Heart left ventricle (tissue), 16 donors: ENCODE data around the gene HOXB4. TPM values are rescaled to one million over a fixed set of nuclear protein-coding genes. Genes with fewer than 3 reads are reported as not detected.

Experiments used
- ATAC-seq, 4 donors: fragments of 200-7000 bp; cut with Tn5 transposase; one replicate each; pipeline ENCODE4 v1.9.1; 2020 to 2022; ENCODE audit warnings: moderate library complexity in 4 of 4, mild to moderate bottlenecking in 3 of 4, moderate number of reproducible peaks in 1 of 4
- DNase-seq, 5 donors: peaks; one replicate each; pipeline ENCODE4 v3.0.0-alpha.2; 2020
- H3K27ac ChIP-seq, 12 donors: fragments of 200-600 bp; sonication (generic) in 4 of 12; one replicate each; pipeline versions ENCODE4 v1.5.0 to v1.8.0; 2016 to 2022; ENCODE audit warnings: mild to moderate bottlenecking in 2 of 12
- H3K27me3 ChIP-seq, 9 donors: fragments of 200-600 bp; sonication (generic) in 2 of 9; one replicate each; pipeline versions ENCODE4 v1.5.1 to v1.8.0; 2016 to 2022; ENCODE audit warnings: mild to moderate bottlenecking in 3 of 9
- H3K36me3 ChIP-seq, 9 donors: fragments of 200-600 bp; sonication (generic) in 2 of 9; one replicate each; pipeline versions ENCODE4 v1.5.0 to v1.8.0; 2018 to 2022; ENCODE audit warnings: mild to moderate bottlenecking in 2 of 9
- H3K4me1 ChIP-seq, 12 donors: fragments of 200-600 bp; sonication (generic) in 4 of 12; one replicate each; pipeline versions ENCODE4 v1.5.0 to v1.8.0; 2016 to 2022; ENCODE audit warnings: mild to moderate bottlenecking in 3 of 12
- H3K4me3 ChIP-seq, 12 donors: fragments of 200-600 bp; sonication (generic) in 4 of 12; one replicate each; pipeline versions ENCODE4 v1.5.0 to v1.8.0; 2017 to 2022; ENCODE audit warnings: mild to moderate bottlenecking in 9 of 12, moderate library complexity in 4 of 12
- H3K9me3 ChIP-seq, 12 donors: fragments of 200-600 bp; sonication (generic) in 4 of 12; one replicate each; pipeline versions ENCODE4 v1.5.0 to v1.8.0; 2016 to 2022; ENCODE audit warnings: mild to moderate bottlenecking in 1 of 12
- POLR2A ChIP-seq, 2 donors: fragments of 450-650 bp; IDR thresholded peaks; one replicate each; pipeline ENCODE4 v1.6.1; 2017; ENCODE audit warnings: antibody characterized with exemption in 2 of 2, mild to moderate bottlenecking in 2 of 2, moderate library complexity in 2 of 2
- WGBS, 4 donors: extraction: QIAGEN DNeasy Blood & Tissue Kit in 2 of 4; methylation state at CpG; one replicate each; pipeline versions ENCODE4 v1.1.5 to v1.1.7; 2013 to 2018; 5-methylcytosine and 5-hydroxymethylcytosine counted together
- intact Hi-C, 10 donors: fragments of 100-400 bp; cut with DNase I; formaldehyde crosslinking; loops; one replicate each; pipeline versions ENCODE4 v1.11.1 to v1.14.2; 2022
- polyA plus RNA-seq, 2 donors: library from polyadenylated mRNA; stranded (reverse); fragments of 200-250 nt; gene quantifications; one replicate each; pipeline ENCODE4 v1.2.3, GENCODE V29; 2013
- total RNA-seq, 9 donors: library from RNA; depleted of rRNA in 2 of 9; stranded (reverse); fragments of >200 nt in 2 of 9; fragmentation: NEBNext Ultra II Directional in 3 of 9; extraction: Animal tissue kit (Norgen Biotek cat#: 25700) in 3 of 9; gene quantifications; one replicate each; pipeline versions ENCODE4 v1.1.0 to v1.2.4, GENCODE V29; 2016 to 2023
- TF ChIP-seq, protein P1 (sequence below), 12 donors: fragments of 200-600 bp; sonication (generic) in 4 of 12; IDR thresholded peaks; one replicate each; pipeline versions ENCODE4 v1.5.0 to v1.8.0; 2018 to 2022; ENCODE audit warnings: antibody characterized with exemption in 12 of 12, mild to moderate bottlenecking in 5 of 12
- donor health status: ischemic (EF 13 %, LVEDD 7.1; RV severe dilation, severe dysfunction).
- donor health status: healthy with polysubstance abuse.
- donor health status: DM: no; HTN: yes; CAD: no.
- donor health status: DM: no; HTN: no; CAD: no.
- donor health status: ischemic (EF 25% LVEDD 6.9; RV normal size, moderate dysfunction).
- donor health status: ischemic (EF 25% LVEDD 5.7; RV mildly dilated, moderate dysfunction).
- donor health status: healthy.
- donor health status: DM: yes; HTN: yes; CAD: no.
- donor health status: ischemic (EF 35%, LVEDD 5.7; RV mildly dilated, moderate dysfunction).
- donor health status: nonischemic (EF 11% LVEDD 7.7; RV severe dilation, severe dysfunction).
- donor health status: DM: yes; HTN: yes; CAD: no.
- donor health status: PGD.
- donor health status: ischemic (EF 29% LVEDD 5.4; RV normal size, mild dysfunction).
- donor health status: nonischemic (EF 23%, LVEDD 6.1; RV moderate dilation, normal function).

The HOXB4 gene
- total and polyA plus RNA-seq, 11 donors = 0.27 to 2.8 (median 0.59) TPM; not detected in 1

DNA sequence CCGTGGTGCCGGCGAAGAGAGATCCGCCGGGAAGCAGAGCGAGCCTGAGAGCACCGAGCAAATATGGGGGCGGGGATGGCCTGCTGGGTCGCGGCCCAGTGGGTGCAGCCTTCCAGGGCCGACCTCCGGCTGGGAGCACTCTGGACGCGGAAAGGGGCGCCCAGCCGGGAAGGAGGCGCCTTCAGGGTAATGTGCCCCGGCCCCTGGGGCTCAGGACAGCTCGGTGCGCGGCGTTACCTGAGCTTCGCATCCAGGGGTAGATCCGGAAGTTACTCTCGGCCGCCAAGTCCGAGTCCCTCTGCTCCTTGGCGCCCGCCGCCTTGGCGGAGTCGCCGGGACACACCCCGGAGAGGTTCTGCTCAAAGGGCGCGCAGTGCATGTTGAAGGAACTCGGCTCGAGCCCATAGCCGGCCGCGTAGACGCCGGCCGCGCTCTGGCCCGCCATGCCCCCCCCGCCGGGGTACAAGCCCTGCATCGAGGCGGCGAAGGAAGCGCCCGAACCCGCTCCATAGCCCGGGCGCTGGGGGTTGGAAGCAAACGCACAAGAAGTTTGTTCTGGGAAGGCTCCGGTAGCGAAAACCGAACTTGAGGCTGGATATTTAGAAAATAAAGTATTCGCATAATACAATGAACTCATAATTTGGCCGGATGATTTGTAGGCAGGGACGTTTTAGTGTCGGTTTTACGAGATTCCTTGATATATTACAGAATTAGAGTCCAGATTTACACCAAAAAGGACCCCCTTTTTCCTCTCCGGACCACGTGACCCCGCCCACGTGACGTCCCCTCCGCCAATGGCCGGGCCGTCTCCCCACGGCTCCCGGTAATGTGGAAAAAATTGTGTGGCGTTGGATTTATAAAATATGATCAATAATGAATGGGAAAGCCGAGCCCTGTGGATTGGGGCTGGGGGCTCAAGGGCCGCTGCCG is 32.4 kb upstream of the HOXB4 start, which contains the start of gene HOXB7:
HOXB7 (minus strand) TSS at position 736 of the 930 bp plus-strand sequence; CDS start at position 637, 99 bp downstream.
- intact Hi-C loops = loop anchor here in 9 of 10 donors (10.0 kb wide), 5 partner anchors 276 to 586 kb away; no protein-coding TSS in a partner anchor
- Histone ChIP-seq H3K4me3 (peak within 1 kb of the TSS; percentile 2 to 67 (median 44)), H3K27ac (peak within 1 kb of the TSS in 4 of 12 donors; percentile 14 to 80 (median 27)), H3K27me3 (peaks cover 81 to 100% (median 98%) of the 10 kb centered on the region in 9 donors), H3K36me3 (no peaks in the 10 kb centered on the region), H3K4me1 (peaks cover 0 to 45% (median 18%) of the 10 kb centered on the region in 12 donors), H3K9me3 (peaks cover 0 to 3% (median 0%) of the 10 kb centered on the region in 12 donors)
- WGBS, 4 donors = 1 to 2% (median 2%) methylated on average over 50 to 79 of the region's 79 CpGs
- ATAC-seq (peak in 3 of 4 donors; percentile 23 to 40 (median 38)), DNase-seq (peak in 3 of 5 donors; percentile 32 to 68 (median 62))
- TF ChIP-seq, protein P1, sequence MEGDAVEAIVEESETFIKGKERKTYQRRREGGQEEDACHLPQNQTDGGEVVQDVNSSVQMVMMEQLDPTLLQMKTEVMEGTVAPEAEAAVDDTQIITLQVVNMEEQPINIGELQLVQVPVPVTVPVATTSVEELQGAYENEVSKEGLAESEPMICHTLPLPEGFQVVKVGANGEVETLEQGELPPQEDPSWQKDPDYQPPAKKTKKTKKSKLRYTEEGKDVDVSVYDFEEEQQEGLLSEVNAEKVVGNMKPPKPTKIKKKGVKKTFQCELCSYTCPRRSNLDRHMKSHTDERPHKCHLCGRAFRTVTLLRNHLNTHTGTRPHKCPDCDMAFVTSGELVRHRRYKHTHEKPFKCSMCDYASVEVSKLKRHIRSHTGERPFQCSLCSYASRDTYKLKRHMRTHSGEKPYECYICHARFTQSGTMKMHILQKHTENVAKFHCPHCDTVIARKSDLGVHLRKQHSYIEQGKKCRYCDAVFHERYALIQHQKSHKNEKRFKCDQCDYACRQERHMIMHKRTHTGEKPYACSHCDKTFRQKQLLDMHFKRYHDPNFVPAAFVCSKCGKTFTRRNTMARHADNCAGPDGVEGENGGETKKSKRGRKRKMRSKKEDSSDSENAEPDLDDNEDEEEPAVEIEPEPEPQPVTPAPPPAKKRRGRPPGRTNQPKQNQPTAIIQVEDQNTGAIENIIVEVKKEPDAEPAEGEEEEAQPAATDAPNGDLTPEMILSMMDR (IDR thresholded peaks at IDR 0.05) = no peak
- TF ChIP-seq POLR2A (IDR thresholded peaks at IDR 0.05) = no peak

DNA sequence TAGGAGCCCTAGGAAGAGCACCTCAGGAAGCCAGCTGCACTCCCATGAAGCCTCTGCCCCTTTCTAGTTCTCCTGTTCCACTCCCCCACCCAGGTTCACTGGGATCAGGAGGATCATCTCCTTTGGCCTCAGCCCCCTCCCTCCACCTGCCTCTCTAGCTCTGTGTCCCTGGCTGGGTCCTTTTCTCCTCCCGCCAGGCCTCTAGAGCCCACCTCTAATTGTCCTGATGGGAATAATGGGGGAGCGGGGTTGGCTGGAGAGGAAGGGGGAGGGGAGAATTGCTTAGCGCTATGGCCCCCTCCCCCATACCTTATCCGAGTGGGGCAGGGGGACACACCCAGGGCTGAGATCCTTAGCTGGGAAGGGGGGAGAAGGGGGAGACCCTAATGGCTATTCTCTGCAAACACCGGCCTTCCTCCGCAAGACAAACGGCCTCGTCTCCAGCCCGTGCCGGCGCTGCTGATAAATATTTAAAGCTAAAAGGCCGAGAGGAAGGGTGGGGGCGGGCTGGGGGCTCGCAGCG is 31.7 kb upstream of the HOXB4 start:
- Histone ChIP-seq H3K4me3 (peak overlapping the region in 11 of 12 donors; percentile 4 to 67 (median 44)), H3K36me3 (no peaks in the 10 kb centered on the region), H3K27me3 (peaks cover 83 to 100% (median 98%) of the 10 kb centered on the region in 9 donors), H3K9me3 (peaks cover 0 to 3% (median 0%) of the 10 kb centered on the region in 12 donors), H3K4me1 (peaks cover 0 to 45% (median 18%) of the 10 kb centered on the region in 12 donors), H3K27ac (peak overlapping the region in 1 of 12 donors; percentile 80)
- DNase-seq = no peak
- ATAC-seq = no peak
- TF ChIP-seq, protein P1 (IDR thresholded peaks at IDR 0.05) = no peak
- no peak for TF ChIP-seq POLR2A (IDR thresholded peaks at IDR 0.05)
- intact Hi-C loops = loop anchor here in 9 of 10 donors (10.0 kb wide), 5 partner anchors 275 to 585 kb away; no protein-coding TSS in a partner anchor
- 3 to 21% (median 5%) methylated on average over 4 to 15 of the region's 15 CpGs for WGBS, 4 donors

DNA sequence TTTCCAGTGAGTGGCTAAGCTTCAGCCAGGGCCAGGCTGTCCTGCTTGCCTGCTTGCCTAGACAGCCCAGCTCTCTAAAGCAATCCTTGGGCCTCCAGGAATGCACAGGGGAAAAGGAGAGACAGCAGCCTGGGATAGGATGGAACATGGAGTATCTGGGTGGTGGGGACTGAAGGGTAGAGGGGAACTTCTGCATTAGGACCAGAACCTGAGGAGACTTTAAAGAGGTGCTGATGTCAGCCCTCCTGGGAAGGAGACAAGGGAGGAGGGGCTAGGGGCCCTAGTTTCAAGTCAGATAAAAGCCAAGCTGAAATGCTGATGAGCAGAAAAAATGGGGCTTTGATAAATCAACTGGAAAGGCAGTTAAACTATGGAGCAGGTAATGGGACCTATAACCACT is 30.9 kb upstream of the HOXB4 start:
- peaks cover 83 to 100% (median 98%) of the 10 kb centered on the region in 9 donors for H3K27me3 ChIP-seq
- TF ChIP-seq, protein P1 (IDR thresholded peaks at IDR 0.05) = no peak
- no peak for TF ChIP-seq POLR2A (IDR thresholded peaks at IDR 0.05)
- H3K27ac ChIP-seq = no peak overlapping the region
- H3K9me3 ChIP-seq = peaks cover 0 to 3% (median 0%) of the 10 kb centered on the region in 12 donors
- no peaks in the 10 kb centered on the region for H3K36me3 ChIP-seq
- peaks cover 0 to 40% (median 17%) of the 10 kb centered on the region in 12 donors for H3K4me1 ChIP-seq
- no peak overlapping the region for H3K4me3 ChIP-seq
- DNase-seq (no peak), ATAC-seq (no peak)
- intact Hi-C loops = no loop called here

DNA sequence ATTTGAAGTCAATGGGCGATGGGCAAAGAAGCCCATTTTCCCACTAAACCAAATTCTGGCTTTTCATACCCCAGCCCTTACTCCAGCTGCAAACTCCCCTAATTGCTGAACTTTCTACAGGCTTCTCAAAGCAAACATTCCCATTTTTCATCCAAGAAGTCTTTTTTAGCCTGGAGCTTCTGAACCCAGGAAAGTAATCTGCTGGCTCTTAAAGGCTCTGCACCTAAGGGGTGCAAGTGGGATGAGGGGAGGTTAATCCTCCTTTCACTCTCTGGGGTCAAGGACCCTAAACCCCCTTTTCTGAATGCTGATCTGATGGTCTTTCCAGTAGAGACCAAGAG is 30.3 kb upstream of the HOXB4 start:
- Histone ChIP-seq H3K27me3 (peaks cover 83 to 100% (median 98%) of the 10 kb centered on the region in 9 donors), H3K4me1 (peaks cover 0 to 37% (median 16%) of the 10 kb centered on the region in 12 donors), H3K9me3 (peaks cover 0 to 3% (median 0%) of the 10 kb centered on the region in 12 donors), H3K27ac (no peak overlapping the region), H3K36me3 (no peaks in the 10 kb centered on the region), H3K4me3 (no peak overlapping the region)
- intact Hi-C loops = no loop called here
- TF ChIP-seq POLR2A (IDR thresholded peaks at IDR 0.05) = no peak
- TF ChIP-seq, protein P1 (IDR thresholded peaks at IDR 0.05) = no peak
- DNase-seq = no peak
- no peak for ATAC-seq
- WGBS, 4 donors = 60 to 86% (median 75%) methylated on average over 1 of the region's 1 CpG
